ENCODE results near the gene GRM8.

DNA sequence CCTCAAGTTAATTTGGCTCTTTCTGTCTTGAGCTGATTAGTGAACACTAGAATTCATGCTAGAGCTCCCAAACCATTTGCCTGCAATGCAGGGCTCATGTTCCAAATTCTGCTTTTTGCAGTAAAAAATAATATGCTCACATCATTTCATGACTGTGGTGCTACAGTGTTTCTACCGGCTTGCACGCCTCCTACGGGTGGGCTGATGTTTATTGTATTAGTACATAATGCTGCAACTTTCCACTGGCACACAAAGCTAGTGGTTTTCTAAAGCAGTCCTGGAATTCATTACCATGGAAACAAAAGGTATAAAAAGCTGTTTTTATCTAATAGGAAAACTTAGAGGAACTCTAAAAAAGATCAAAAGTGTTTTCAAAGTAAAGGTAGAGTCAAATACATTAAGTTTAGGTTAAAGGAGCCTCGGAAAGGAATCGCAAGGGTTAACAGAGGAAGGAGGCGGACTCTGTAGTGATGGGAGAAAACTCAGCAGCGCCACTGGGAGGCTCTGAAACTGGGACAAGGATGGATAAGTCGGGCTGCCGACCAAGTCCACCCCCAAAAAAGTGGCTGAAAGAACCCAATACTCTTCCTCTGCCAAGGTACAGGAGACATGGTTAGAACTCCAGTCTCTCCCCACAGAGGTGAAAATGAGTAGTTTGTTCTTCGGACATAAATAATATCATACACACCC lies 25.9 kb downstream of the GRM8 start:
- TF ChIP-seq, protein P1, sequence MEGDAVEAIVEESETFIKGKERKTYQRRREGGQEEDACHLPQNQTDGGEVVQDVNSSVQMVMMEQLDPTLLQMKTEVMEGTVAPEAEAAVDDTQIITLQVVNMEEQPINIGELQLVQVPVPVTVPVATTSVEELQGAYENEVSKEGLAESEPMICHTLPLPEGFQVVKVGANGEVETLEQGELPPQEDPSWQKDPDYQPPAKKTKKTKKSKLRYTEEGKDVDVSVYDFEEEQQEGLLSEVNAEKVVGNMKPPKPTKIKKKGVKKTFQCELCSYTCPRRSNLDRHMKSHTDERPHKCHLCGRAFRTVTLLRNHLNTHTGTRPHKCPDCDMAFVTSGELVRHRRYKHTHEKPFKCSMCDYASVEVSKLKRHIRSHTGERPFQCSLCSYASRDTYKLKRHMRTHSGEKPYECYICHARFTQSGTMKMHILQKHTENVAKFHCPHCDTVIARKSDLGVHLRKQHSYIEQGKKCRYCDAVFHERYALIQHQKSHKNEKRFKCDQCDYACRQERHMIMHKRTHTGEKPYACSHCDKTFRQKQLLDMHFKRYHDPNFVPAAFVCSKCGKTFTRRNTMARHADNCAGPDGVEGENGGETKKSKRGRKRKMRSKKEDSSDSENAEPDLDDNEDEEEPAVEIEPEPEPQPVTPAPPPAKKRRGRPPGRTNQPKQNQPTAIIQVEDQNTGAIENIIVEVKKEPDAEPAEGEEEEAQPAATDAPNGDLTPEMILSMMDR (conservative IDR thresholded peaks at IDR 0.05; ENCODE audit: low read length): no peak
- TF ChIP-seq EZH2phosphoT487 (IDR thresholded peaks at IDR 0.05; ENCODE audit: borderline replicate concordance, low read depth, low read length): no peak
